AG08396 (cell line): Measurements from ENCODE around the gene TTLL5.

Source experiments
- DNase-seq: peaks from one replicate; pipeline ENCODE4 v3.0.0; 2012; ENCODE audit warnings: low spot score, mixed read lengths

The TTLL5 gene

GRCh38 chr14:75861161-75861621 lies 200.1 kb downstream of the TTLL5 start:
- DNase-seq, result peak; percentile 23

- DNase-seq, result no peak
Measured at GRCh38 chr14:75863221-75863620, 202.2 kb downstream of the TTLL5 start.

GRCh38 chr14:75864352-75864751 lies 203.3 kb downstream of the TTLL5 start:
- no peak for DNase-seq

- DNase-seq, result no peak
Measured at GRCh38 chr14:75865531-75865930, 204.5 kb downstream of the TTLL5 start.

GRCh38 chr14:75866970-75867369 lies 205.9 kb downstream of the TTLL5 start:
- DNase-seq, result no peak

- no peak for DNase-seq
Measured at GRCh38 chr14:75871181-75871880, 210.3 kb downstream of the TTLL5 start.

- no peak for DNase-seq
Measured at GRCh38 chr14:75875958-75876357, 214.9 kb downstream of the TTLL5 start.

- no peak for DNase-seq
Measured at GRCh38 chr14:75876530-75876929, 215.5 kb downstream of the TTLL5 start.

- DNase-seq, result no peak
Measured at GRCh38 chr14:75877292-75877691, 216.2 kb downstream of the TTLL5 start.

GRCh38 chr14:75877884-75878283 lies 216.8 kb downstream of the TTLL5 start:
- no peak for DNase-seq

GRCh38 chr14:75879031-75879430 lies 218.0 kb downstream of the TTLL5 start:
- DNase-seq, result no peak

GRCh38 chr14:75880512-75880911 lies 219.5 kb downstream of the TTLL5 start:
- no peak for DNase-seq

- no peak for DNase-seq
Measured at GRCh38 chr14:75881994-75882393, 220.9 kb downstream of the TTLL5 start.

- peak; percentile 57 for DNase-seq
Measured at GRCh38 chr14:75884198-75884611, 223.2 kb downstream of the TTLL5 start.

GRCh38 chr14:75885829-75886228 lies 224.8 kb downstream of the TTLL5 start:
- DNase-seq, result peak; percentile 18

- DNase-seq, result no peak
Measured at GRCh38 chr14:75886636-75887348, 225.7 kb downstream of the TTLL5 start.

GRCh38 chr14:75888945-75889344 lies 227.9 kb downstream of the TTLL5 start:
- no peak for DNase-seq

GRCh38 chr14:75896341-75896740 lies 235.3 kb downstream of the TTLL5 start:
- DNase-seq, result no peak

GRCh38 chr14:75904311-75904710 lies 243.3 kb downstream of the TTLL5 start:
- DNase-seq, result no peak

GRCh38 chr14:75905147-75905904 lies 244.3 kb downstream of the TTLL5 start:
- DNase-seq, result no peak

- DNase-seq, result no peak
Measured at GRCh38 chr14:75906228-75906627, 245.2 kb downstream of the TTLL5 start.

GRCh38 chr14:75906680-75907280 lies 245.7 kb downstream of the TTLL5 start:
- DNase-seq, result peak; percentile 59
